H1 (cell line): ENCODE data around the gene TNPO3. TPM values are rescaled to one million over a fixed set of nuclear protein-coding genes. Genes with fewer than 3 reads are reported as not detected.

Experiments
- JUN ChIP-seq: IDR thresholded peaks from 2 replicates; pipeline ENCODE4 v1.6.1; 2011; ENCODE audit warnings: low read depth, mild to moderate bottlenecking, improper control_type of control experiment, low read length
- PHF8 ChIP-seq: fragments of 200-600 bp; sonication (generic); conservative IDR thresholded peaks from 2 replicates; pipeline ENCODE4 v1.7.1; 2012; ENCODE audit warnings: low read depth, mild to moderate bottlenecking, inconsistent platforms, low read length, moderate library complexity
- USF2 ChIP-seq: IDR thresholded peaks from 2 replicates; pipeline ENCODE4 v1.6.1; 2011; ENCODE audit warnings: low read length, improper control_type of control experiment
- polyA plus RNA-seq, 7 experiments: library from polyadenylated mRNA; depleted of rRNA in 3 of 7; stranded (reverse) in 5 of 7; unstranded in 2 of 7; fragments of >200 nt in 5 of 7; fragments of 200-250 nt in 2 of 7; gene quantifications; 1 replicate in 5 of 7; 2 replicates in 1 of 7; 4 replicates in 1 of 7; pipeline versions ENCODE4 v1.2.1 to v1.2.3, GENCODE V29; 2011 to 2013; ENCODE audit warnings: missing spikeins in 2 of 7, mixed read lengths in 2 of 7
- total RNA-seq: library from RNA; stranded (reverse); fragmentation: NEBNext Ultra II Directional; extraction: Animal tissue kit (Norgen Biotek cat#: 25700); gene quantifications from 2 replicates; pipeline ENCODE4 v1.2.1, GENCODE V29; 2021

The TNPO3 gene
- total and polyA plus RNA-seq, 2 of the 8 experiments (the other 6 are each of a cell fraction or from before 2014, with no cell fraction given) = 67.6 to 99.2 TPM

DNA sequence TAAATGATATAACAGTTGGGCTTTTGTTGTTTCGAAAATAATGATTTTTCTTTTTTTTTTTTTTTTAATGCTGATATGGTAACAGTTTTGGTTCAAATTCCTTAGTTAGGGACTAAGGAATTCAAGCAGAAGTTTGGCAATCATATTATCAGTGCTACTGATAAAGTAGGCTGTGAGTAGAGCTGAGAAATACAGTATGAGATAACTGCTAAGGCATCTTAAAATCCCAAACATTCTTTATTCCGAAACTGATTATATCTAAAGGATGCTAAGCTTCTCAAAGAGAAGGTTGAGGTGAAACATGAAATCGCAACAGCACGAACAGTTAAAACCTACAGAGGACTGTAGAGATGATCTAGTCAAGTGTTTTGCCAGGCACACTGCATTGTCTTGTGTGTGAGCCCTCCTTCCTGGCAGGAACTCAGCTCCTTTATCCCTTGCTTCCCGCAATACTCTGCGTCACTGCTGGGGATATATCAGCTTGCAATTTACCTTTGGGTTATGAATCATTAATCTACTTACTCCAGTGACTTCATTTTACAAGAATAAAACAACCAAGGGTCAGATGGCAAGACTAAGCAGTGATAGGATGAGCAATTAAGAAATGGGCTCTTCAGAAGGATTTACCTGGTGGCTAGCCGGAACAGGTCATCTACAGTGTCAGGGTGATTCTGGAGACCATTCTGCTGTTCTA, 80.5 kb downstream of the TNPO3 start (continued):
- TF ChIP-seq PHF8 = no peak
- TF ChIP-seq USF2 = no peak
- no peak for TF ChIP-seq JUN
